ENCODE measurements around the gene UBASH3A. TPM values are rescaled to one million over a fixed set of nuclear protein-coding genes. Genes with fewer than 3 reads are reported as not detected.

The UBASH3A gene
- total RNA-seq, 1 donor from 2014 or later: not detected

GRCh38 chr21:42413093-42413492 lies 9.4 kb downstream of the UBASH3A start:
- Histone ChIP-seq H3K9me3 (replicated peaks) (no peaks in the 10 kb centered on the region), H3K4me3 (no peak overlapping the region), H3K27me3 (ENCODE audit: low read depth) (peaks cover 93% of the 10 kb centered on the region), H3K4me1 (no peaks in the 10 kb centered on the region), H3K27ac (replicated peaks) (no peak overlapping the region), H3K36me3 (no peaks in the 10 kb centered on the region)
- DNase-seq: no peak
- intact Hi-C loops (cut with micrococcal nuclease): no loop called here
- no peak for TF ChIP-seq CTCF (IDR thresholded peaks at IDR 0.05; ENCODE audit: borderline replicate concordance)

GRCh38 chr21:42413500-42413899 lies 9.8 kb downstream of the UBASH3A start:
- Histone ChIP-seq H3K36me3 (no peaks in the 10 kb centered on the region), H3K9me3 (replicated peaks) (no peaks in the 10 kb centered on the region), H3K27ac (replicated peaks) (no peak overlapping the region), H3K4me1 (no peaks in the 10 kb centered on the region), H3K27me3 (ENCODE audit: low read depth) (peaks cover 93% of the 10 kb centered on the region), H3K4me3 (no peak overlapping the region)
- intact Hi-C loops (cut with micrococcal nuclease): no loop called here
- TF ChIP-seq CTCF (IDR thresholded peaks at IDR 0.05; ENCODE audit: borderline replicate concordance): no peak
- DNase-seq: no peak

- TF ChIP-seq CTCF (IDR thresholded peaks at IDR 0.05; ENCODE audit: borderline replicate concordance): no peak
- Histone ChIP-seq H3K27ac (replicated peaks) (no peak overlapping the region), H3K9me3 (replicated peaks) (no peaks in the 10 kb centered on the region), H3K36me3 (no peaks in the 10 kb centered on the region), H3K27me3 (ENCODE audit: low read depth) (peaks cover 95% of the 10 kb centered on the region), H3K4me3 (no peak overlapping the region), H3K4me1 (no peaks in the 10 kb centered on the region)
- DNase-seq: no peak
- intact Hi-C loops (cut with micrococcal nuclease): no loop called here
Observed at GRCh38 chr21:42414066-42414465, 10.4 kb downstream of the UBASH3A start.

- Histone ChIP-seq H3K27ac (replicated peaks) (no peak overlapping the region), H3K4me1 (no peaks in the 10 kb centered on the region), H3K36me3 (no peaks in the 10 kb centered on the region), H3K27me3 (ENCODE audit: low read depth) (peaks cover 93% of the 10 kb centered on the region), H3K9me3 (replicated peaks) (peaks cover under 1% of the 10 kb centered on the region), H3K4me3 (no peak overlapping the region)
- TF ChIP-seq CTCF (IDR thresholded peaks at IDR 0.05; ENCODE audit: borderline replicate concordance): no peak
- intact Hi-C loops (cut with micrococcal nuclease): no loop called here
- no peak for DNase-seq
Observed at GRCh38 chr21:42414553-42414927, 10.8 kb downstream of the UBASH3A start.

GRCh38 chr21:42414928-42415769 lies 11.4 kb downstream of the UBASH3A start:
- Histone ChIP-seq H3K27me3 (ENCODE audit: low read depth) (peaks cover 93% of the 10 kb centered on the region), H3K27ac (replicated peaks) (no peak overlapping the region), H3K9me3 (replicated peaks) (peaks cover 6% of the 10 kb centered on the region), H3K4me3 (no peak overlapping the region), H3K4me1 (no peaks in the 10 kb centered on the region), H3K36me3 (no peaks in the 10 kb centered on the region)
- TF ChIP-seq CTCF (IDR thresholded peaks at IDR 0.05; ENCODE audit: borderline replicate concordance): no peak
- intact Hi-C loops (cut with micrococcal nuclease): no loop called here
- DNase-seq: no peak

All from left ventricle myocardium inferior (tissue), 1 donor.